Panc1 (cell line): Measurements from ENCODE around the gene LAMA1. TPM values are rescaled to one million over a fixed set of nuclear protein-coding genes. Genes with fewer than 3 reads are reported as not detected.

Experiments used
- ATAC-seq: fragments of 200-7000 bp; cut with Tn5 transposase; 2 replicates; pipeline ENCODE4 v1.9.1; 2020; ENCODE audit warnings: mild to moderate bottlenecking, moderate library complexity
- BruUV-seq: library from RNA; stranded (reverse); fragments of 400-500 nt; replicated peaks from 2 replicates; lab custom pipeline; 2021; lab: Mats Ljungman, UMichigan
- CTCF ChIA-PET: fragments of 300-600 bp; sonication (Branson Sonifier 250); formaldehyde crosslinking; loops from one replicate; lab custom pipeline; 2022; ENCODE audit warnings: antibody characterized with exemption; lab: Charles Lee
- POLR2A ChIA-PET: fragments of 300-600 bp; sonication (Branson Sonifier 250); formaldehyde crosslinking; loops from one replicate; lab custom pipeline; 2022; ENCODE audit warnings: antibody characterized with exemption; lab: Charles Lee
- DNase-seq: peaks from one replicate; pipeline ENCODE4 v3.0.0-alpha.2; 2010; ENCODE audit warnings: low read depth, low spot score
- H3K27ac ChIP-seq: 2 replicates; pipeline ENCODE4 v1.5.1; 2011; ENCODE audit warnings: mild to moderate bottlenecking, low read length, inconsistent platforms
- H3K27me3 ChIP-seq: fragments of 200-500 bp; sonication (Bioruptor generic); 2 replicates; pipeline ENCODE4 v1.6.0; 2014; ENCODE audit warnings: low read length, inconsistent platforms; ENCODE audit not compliant: control insufficient read depth, insufficient read depth
- H3K36me3 ChIP-seq: fragments of 200-500 bp; sonication (Bioruptor generic); 2 replicates; pipeline ENCODE4 v1.5.1; 2014; ENCODE audit warnings: inconsistent platforms, mild to moderate bottlenecking, low read length, moderate library complexity; ENCODE audit not compliant: control insufficient read depth, insufficient read depth
- H3K4me1 ChIP-seq: 2 replicates; pipeline ENCODE4 v1.5.1; 2011; ENCODE audit warnings: inconsistent platforms, mild to moderate bottlenecking, low read length, moderate library complexity; ENCODE audit not compliant: control insufficient read depth, insufficient read depth
- H3K4me3 ChIP-seq, 2 experiments: 2 replicates each; pipeline ENCODE4 v1.5.1; 2011 to 2012; ENCODE audit warnings: low read depth in 2 of 2, low read length in 2 of 2, mild to moderate bottlenecking in 2 of 2, inconsistent platforms in 1 of 2, moderate library complexity in 1 of 2
- H3K9me3 ChIP-seq: fragments of 200-500 bp; sonication (Bioruptor generic); 2 replicates; pipeline ENCODE4 v1.5.1; 2014; ENCODE audit warnings: low read depth, mild to moderate bottlenecking, inconsistent platforms, low read length, moderate library complexity; ENCODE audit not compliant: control insufficient read depth, insufficient read depth
- POLR2AphosphoS5 ChIP-seq: IDR thresholded peaks from 2 replicates; pipeline ENCODE4 v1.6.1; 2012; ENCODE audit warnings: mild to moderate bottlenecking, low read depth, low read length, moderate library complexity
- SIN3A ChIP-seq: IDR thresholded peaks from 2 replicates; pipeline ENCODE4 v1.6.1; 2012; ENCODE audit warnings: low read depth, mild to moderate bottlenecking, low read length, moderate library complexity, borderline replicate concordance; ENCODE audit not compliant: insufficient read depth
- TCF7L2 ChIP-seq: IDR thresholded peaks from 2 replicates; pipeline ENCODE4 v1.6.1; 2011; ENCODE audit warnings: mild to moderate bottlenecking, low read depth, low read length, inconsistent platforms
- in situ Hi-C: cut with HindIII; loops from 2 replicates; pipeline ENCODE4 v1.10.0; 2016; ENCODE audit warnings: low sequenced_read_pairs, low pct_unique_long_range_greater_than_20kb
- intact Hi-C: fragments of 100-400 bp; cut with micrococcal nuclease; formaldehyde crosslinking; loops from one replicate; pipeline ENCODE4 v1.10.0; 2022; ENCODE audit not compliant: unreplicated experiment
- total RNA-seq: library from RNA; stranded (reverse); gene quantifications from one replicate; pipeline ENCODE4 v1.2.1, GENCODE V29; 2021; ENCODE audit not compliant: unreplicated experiment
- TF ChIP-seq, protein P1 (sequence below): fragments of 450-650 bp; IDR thresholded peaks from 2 replicates; pipeline ENCODE4 v1.5.1; 2017; ENCODE audit warnings: mild to moderate bottlenecking
- TF ChIP-seq, protein P2 (sequence below), 2 experiments: IDR thresholded peaks; 2 replicates each; pipeline ENCODE4 v1.6.1; 2011 to 2012; ENCODE audit warnings: low read depth in 2 of 2, control low read depth in 1 of 2, low read length in 1 of 2, mild to moderate bottlenecking in 1 of 2, moderate library complexity in 1 of 2; ENCODE audit not compliant: insufficient read depth in 1 of 2

The LAMA1 gene
- total RNA-seq, 1 experiment from 2014 or later = 0.03 TPM

DNA sequence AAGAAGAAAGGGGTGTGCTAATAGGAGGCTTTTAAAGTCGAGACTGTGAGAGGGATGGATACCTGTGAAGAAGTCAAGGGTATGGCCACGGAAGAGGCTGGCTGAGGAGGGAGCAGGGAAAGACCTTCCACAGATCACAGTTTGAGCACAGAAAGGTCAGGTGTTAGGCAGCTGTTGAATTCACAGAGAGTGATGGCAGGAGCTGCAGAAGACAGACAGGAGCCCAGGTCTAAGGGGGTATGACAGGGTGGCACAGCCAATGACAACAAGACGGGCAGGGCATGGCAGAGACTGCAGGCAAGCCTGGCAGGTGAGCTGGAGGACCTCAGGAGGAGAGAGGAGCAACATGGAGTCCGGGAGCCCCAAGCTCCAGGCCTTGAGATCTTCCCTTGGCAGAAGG lies 163.1 kb downstream of the LAMA1 start:
- in situ Hi-C loops = no loop called here
- no peaks in the 10 kb centered on the region for H3K36me3 ChIP-seq
- H3K4me3 ChIP-seq = no peak overlapping the region
- TF ChIP-seq, protein P1, sequence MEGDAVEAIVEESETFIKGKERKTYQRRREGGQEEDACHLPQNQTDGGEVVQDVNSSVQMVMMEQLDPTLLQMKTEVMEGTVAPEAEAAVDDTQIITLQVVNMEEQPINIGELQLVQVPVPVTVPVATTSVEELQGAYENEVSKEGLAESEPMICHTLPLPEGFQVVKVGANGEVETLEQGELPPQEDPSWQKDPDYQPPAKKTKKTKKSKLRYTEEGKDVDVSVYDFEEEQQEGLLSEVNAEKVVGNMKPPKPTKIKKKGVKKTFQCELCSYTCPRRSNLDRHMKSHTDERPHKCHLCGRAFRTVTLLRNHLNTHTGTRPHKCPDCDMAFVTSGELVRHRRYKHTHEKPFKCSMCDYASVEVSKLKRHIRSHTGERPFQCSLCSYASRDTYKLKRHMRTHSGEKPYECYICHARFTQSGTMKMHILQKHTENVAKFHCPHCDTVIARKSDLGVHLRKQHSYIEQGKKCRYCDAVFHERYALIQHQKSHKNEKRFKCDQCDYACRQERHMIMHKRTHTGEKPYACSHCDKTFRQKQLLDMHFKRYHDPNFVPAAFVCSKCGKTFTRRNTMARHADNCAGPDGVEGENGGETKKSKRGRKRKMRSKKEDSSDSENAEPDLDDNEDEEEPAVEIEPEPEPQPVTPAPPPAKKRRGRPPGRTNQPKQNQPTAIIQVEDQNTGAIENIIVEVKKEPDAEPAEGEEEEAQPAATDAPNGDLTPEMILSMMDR = no peak
- TF ChIP-seq POLR2AphosphoS5 = no peak
- DNase-seq = no peak
- intact Hi-C loops = no loop called here
- ATAC-seq = no peak
- H3K4me1 ChIP-seq = no peaks in the 10 kb centered on the region
- H3K27ac ChIP-seq = no peak overlapping the region
- H3K27me3 ChIP-seq = no peaks in the 10 kb centered on the region
- ChIA-PET POLR2A (no interaction called here), CTCF (no interaction called here)
- BruUV-seq = no TSS peak
- no peaks in the 10 kb centered on the region for H3K9me3 ChIP-seq

DNA sequence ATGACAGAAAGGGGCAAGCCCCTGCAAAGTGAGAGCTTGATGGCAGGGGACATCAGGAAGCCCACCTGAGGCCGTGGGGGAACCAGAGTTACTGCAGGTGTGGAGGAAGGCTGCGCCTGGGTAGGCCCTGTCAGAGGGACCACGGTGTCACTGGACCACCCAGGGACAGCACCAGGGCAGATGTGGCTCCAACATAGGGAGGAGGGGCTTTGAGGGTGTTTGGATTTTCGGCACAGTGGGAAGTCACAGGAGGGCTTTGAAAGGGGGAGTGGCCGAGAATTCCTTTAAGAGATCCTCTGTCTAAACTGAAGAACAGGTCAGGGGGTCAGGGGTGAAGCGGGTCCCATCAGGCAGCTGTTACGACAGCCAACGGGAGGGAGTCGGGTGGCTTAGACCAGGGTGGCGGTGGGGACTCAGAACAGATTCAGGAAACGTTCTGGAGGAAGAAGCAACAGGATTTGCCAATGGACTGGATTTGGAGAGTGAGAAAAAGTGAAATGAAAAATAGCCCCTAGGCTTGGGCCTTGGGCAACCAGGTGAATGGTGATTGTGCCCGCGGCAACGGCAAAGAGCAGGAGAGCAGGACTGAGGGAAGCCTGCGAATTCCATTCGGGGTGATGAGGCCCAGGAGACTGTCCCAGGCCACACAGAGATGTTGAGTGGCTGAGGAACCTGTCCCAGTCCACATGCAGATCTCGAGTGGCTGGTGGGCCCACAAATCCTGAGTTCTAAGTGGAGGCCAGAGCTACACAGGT lies 166.1 kb downstream of the LAMA1 start:
- no peak for TF ChIP-seq TCF7L2
- TF ChIP-seq SIN3A = no peak
- TF ChIP-seq, protein P2, sequence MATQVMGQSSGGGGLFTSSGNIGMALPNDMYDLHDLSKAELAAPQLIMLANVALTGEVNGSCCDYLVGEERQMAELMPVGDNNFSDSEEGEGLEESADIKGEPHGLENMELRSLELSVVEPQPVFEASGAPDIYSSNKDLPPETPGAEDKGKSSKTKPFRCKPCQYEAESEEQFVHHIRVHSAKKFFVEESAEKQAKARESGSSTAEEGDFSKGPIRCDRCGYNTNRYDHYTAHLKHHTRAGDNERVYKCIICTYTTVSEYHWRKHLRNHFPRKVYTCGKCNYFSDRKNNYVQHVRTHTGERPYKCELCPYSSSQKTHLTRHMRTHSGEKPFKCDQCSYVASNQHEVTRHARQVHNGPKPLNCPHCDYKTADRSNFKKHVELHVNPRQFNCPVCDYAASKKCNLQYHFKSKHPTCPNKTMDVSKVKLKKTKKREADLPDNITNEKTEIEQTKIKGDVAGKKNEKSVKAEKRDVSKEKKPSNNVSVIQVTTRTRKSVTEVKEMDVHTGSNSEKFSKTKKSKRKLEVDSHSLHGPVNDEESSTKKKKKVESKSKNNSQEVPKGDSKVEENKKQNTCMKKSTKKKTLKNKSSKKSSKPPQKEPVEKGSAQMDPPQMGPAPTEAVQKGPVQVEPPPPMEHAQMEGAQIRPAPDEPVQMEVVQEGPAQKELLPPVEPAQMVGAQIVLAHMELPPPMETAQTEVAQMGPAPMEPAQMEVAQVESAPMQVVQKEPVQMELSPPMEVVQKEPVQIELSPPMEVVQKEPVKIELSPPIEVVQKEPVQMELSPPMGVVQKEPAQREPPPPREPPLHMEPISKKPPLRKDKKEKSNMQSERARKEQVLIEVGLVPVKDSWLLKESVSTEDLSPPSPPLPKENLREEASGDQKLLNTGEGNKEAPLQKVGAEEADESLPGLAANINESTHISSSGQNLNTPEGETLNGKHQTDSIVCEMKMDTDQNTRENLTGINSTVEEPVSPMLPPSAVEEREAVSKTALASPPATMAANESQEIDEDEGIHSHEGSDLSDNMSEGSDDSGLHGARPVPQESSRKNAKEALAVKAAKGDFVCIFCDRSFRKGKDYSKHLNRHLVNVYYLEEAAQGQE (IDR thresholded peaks at IDR 0.05; ENCODE audit: insufficient read depth in 1 of 2, low read depth in 2 of 2, low read length in 1 of 2) = no peak
- TF ChIP-seq, protein P1 = no peak
- no peak for TF ChIP-seq POLR2AphosphoS5
- H3K9me3 ChIP-seq = no peaks in the 10 kb centered on the region
- ATAC-seq (no peak), DNase-seq (no peak)
- no peak overlapping the region for H3K27ac ChIP-seq
- H3K27me3 ChIP-seq = no peaks in the 10 kb centered on the region
- in situ Hi-C loops = no loop called here
- no TSS peak for BruUV-seq
- no peaks in the 10 kb centered on the region for H3K36me3 ChIP-seq
- intact Hi-C loops = no loop called here
- ChIA-PET CTCF (no interaction called here), POLR2A (interaction anchor here (0.6 kb wide), 1 partner anchor 184 kb away, joined by 3 read pairs; no protein-coding TSS in a partner anchor)
- H3K4me1 ChIP-seq = no peaks in the 10 kb centered on the region
- H3K4me3 ChIP-seq = no peak overlapping the region
